Upper lobe of left lung (tissue), 4 donors: Measurements from ENCODE around the gene FYN.

Source experiments
- EP300 ChIP-seq, 4 donors: sonication (generic); formaldehyde crosslinking; IDR thresholded peaks; one replicate each; pipeline ENCODE4 v1.5.1; 2017; ENCODE audit warnings: antibody characterized with exemption in 4 of 4, control low read depth in 2 of 4
- TF ChIP-seq, protein P1 (sequence below), 6 experiments: fragments of 450-650 bp in 4 of 6; fragments of 200-600 bp in 2 of 6; sonication (generic) in 2 of 6; IDR thresholded peaks; one replicate each; pipeline ENCODE4 v1.5.1; 2016 to 2019; ENCODE audit warnings: antibody characterized with exemption in 6 of 6

DNA sequence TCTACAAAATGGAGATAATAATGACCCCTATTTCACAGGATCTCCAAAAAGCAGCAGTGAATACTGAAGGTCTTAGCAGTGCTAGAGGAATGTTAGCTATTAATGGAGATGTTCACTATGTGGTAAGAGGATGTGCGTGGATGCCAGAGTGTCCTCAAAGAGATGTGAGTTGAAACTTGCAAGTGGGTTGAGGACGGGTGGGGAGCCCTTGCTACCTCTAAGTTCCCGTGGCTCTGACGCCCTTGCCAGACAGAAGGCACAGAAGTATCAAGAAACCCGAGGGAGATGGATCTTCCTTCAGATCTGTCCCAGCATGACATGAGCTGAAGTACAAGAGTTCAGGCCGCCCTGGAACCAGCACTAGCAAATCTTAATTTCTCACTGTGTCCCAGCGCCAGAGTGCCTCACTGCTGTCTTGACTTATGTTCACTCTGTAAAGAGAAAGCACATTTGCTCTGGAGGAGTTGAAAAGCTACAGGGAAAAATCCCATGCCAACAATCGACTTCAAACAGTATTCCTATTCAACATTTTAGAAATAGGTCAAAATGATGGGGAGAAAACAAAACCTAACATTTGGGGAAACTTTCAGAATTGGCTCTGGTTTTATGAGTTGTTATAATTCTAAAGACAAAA lies 59.5 kb downstream of the FYN start:
- no peak for TF ChIP-seq EP300 (IDR thresholded peaks at IDR 0.05)
- TF ChIP-seq, protein P1, sequence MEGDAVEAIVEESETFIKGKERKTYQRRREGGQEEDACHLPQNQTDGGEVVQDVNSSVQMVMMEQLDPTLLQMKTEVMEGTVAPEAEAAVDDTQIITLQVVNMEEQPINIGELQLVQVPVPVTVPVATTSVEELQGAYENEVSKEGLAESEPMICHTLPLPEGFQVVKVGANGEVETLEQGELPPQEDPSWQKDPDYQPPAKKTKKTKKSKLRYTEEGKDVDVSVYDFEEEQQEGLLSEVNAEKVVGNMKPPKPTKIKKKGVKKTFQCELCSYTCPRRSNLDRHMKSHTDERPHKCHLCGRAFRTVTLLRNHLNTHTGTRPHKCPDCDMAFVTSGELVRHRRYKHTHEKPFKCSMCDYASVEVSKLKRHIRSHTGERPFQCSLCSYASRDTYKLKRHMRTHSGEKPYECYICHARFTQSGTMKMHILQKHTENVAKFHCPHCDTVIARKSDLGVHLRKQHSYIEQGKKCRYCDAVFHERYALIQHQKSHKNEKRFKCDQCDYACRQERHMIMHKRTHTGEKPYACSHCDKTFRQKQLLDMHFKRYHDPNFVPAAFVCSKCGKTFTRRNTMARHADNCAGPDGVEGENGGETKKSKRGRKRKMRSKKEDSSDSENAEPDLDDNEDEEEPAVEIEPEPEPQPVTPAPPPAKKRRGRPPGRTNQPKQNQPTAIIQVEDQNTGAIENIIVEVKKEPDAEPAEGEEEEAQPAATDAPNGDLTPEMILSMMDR (IDR thresholded peaks at IDR 0.05): no peak
